ENCODE measurements around the gene AQP11.
"Not testable (repeated sequence)": the region's sequence is repeated elsewhere in the genome, so short reads cannot be mapped to it uniquely, and the experiment has no call there.

AQP11 gene, protein sequence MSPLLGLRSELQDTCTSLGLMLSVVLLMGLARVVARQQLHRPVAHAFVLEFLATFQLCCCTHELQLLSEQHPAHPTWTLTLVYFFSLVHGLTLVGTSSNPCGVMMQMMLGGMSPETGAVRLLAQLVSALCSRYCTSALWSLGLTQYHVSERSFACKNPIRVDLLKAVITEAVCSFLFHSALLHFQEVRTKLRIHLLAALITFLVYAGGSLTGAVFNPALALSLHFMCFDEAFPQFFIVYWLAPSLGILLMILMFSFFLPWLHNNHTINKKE

DNA sequence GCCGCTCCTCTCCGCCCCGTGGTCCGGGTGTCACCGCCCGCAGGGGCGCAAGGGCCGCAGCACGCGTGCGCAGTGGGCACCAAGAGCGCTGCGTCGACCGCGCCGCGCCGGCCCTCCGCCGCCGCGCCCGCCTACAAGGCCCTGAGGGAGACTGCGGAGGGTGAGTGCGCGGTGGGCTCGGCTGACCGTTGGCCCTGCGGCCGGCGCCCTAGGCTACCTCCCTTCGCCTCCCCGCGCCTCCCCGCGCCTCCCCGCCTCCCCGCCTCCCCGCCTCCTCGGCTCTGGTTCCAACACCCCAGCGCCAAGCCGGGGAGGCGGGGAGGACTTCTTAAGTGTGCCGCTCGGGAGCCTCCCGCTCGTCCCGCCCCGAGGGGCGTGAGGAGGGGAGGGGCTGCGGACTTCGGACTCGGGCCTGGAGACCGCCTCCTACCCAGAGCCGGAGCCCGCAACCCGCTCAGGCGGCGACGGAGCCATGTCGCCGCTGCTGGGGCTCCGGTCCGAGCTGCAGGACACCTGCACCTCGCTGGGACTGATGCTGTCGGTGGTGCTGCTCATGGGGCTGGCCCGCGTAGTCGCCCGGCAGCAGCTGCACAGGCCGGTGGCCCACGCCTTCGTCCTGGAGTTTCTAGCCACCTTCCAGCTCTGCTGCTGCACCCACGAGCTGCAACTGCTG is at the start of gene AQP11:
TSS of gene AQP11 (plus strand) at position 433 of the 673 bp plus-strand sequence. CDS start at position 473, 40 bp downstream.
- Histone ChIP-seq H3K9me3 (ENCODE audit: low read length) (peaks cover 2% of the 10 kb centered on the region), H3K4me1 (ENCODE audit: insufficient read depth, low read length) (no peaks in the 10 kb centered on the region), H3K4me3 (ENCODE audit: low read length) (peak within 1 kb of the TSS; percentile 49), H2AFZ (ENCODE audit: low read depth, low read length) (no peak within 1 kb of the TSS), H3K27me3 (ENCODE audit: insufficient read depth, low read length) (no peaks in the 10 kb centered on the region), H3K36me3 (ENCODE audit: insufficient read depth, low read length) (peaks cover 2% of the 10 kb centered on the region)

DNA sequence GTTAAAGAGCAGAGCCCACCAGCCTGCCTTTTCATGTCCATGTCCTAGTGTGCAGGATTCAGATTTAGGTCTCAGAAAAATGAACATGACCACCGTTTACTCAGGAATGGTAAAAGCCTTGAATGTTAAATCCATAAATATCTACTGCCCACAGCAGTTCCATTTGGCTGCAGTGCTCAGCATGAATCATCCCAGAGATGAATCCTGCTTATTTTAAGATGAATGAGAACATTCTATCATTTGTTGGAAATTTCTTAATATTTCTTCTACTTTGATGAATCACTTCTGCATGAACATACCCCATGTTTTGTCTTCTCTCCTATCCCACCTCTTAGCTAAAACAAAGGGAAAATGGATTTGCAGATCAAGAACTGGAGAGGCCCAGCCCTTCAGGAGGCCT is 47.5 kb upstream of the AQP11 start:
- H3K4me3 ChIP-seq (ENCODE audit: low read length): no peak overlapping the region
- no peaks in the 10 kb centered on the region for H3K27me3 ChIP-seq (ENCODE audit: insufficient read depth, low read length)
- H3K36me3 ChIP-seq (ENCODE audit: insufficient read depth, low read length): no peaks in the 10 kb centered on the region
- H3K9me3 ChIP-seq (ENCODE audit: low read length): no peaks in the 10 kb centered on the region
- no peaks in the 10 kb centered on the region for H3K4me1 ChIP-seq (ENCODE audit: insufficient read depth, low read length)
- H2AFZ ChIP-seq (ENCODE audit: low read depth, low read length): no peak overlapping the region

DNA sequence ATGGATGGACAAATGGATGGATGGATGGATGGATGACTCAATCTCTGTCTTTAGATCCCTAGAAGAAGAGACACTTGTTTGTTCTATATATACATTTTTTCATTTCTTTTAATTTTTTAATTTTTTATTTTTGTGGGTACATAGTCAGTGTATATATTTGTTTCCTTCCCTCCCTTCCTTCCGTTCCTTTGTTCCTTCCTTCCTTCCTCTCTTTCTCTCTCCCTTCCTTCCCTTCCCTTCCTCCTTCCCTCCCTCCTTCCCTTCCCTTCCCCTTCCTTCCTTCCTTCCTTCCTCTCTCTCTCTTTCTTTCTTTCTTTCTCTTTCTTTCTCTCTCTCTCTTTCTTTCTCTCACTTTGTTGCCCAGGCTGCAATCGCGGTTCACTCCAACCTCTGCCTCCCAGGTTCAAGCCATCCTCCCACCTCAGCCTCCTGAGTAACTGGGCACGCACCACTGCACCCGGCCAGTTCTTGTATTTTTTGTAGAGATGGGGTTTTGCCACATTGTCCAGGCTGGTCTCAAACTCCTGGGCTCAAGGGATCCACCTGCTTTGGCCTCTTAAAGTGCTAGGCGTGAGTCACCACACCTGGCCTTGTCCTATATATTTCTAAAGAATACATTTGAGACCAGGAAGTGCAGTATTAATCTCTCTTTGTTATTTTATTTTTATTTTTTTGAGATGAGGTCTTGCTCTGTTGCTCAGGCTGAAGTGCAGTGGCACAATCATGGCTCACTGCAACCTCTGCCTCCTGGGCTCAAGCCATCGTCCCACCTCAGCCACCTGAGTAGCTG is 42.5 kb upstream of the AQP11 start:
- no peaks in the 10 kb centered on the region for H3K36me3 ChIP-seq (ENCODE audit: insufficient read depth, low read length)
- no peak overlapping the region for H2AFZ ChIP-seq (ENCODE audit: low read depth, low read length)
- H3K4me3 ChIP-seq (ENCODE audit: low read length): no peak overlapping the region
- H3K9me3 ChIP-seq (ENCODE audit: low read length): no peaks in the 10 kb centered on the region
- H3K4me1 ChIP-seq (ENCODE audit: insufficient read depth, low read length): peaks cover 5% of the 10 kb centered on the region
- H3K27me3 ChIP-seq (ENCODE audit: insufficient read depth, low read length): no peaks in the 10 kb centered on the region

DNA sequence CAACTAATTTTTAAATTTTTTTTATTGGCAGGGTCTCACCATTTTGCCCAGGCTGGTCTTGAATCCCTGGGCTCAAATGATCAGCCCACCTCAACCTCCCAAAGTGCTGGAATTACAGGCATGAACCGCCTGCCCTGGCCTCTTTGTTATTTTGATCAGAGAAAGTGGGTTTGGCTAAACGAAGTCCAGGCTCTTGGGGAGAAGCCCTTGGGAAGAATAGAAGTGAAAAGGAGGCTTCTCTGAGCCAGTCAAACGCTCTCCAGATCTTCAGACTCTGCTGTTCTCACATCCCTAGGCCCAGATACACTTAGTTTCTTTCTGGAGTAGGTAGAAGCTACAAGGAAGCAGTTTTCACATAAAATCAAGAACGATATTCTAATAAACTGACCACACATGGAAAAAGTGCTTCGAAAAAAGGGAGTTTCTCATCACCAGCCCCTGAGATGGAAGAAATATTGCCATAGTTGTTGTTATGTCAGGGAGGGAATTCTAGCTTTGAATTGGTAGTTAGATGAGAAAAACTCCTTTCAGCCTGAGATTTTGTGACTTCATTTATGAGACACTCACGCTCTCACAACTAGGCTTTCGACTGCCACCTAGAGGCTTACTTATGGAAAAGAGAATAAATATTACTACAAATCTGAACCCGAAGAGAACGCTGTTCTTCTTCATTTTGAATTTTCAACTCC is 41.7 kb upstream of the AQP11 start:
- Histone ChIP-seq H3K27me3 (ENCODE audit: insufficient read depth, low read length) (no peaks in the 10 kb centered on the region), H3K4me3 (ENCODE audit: low read length) (no peak overlapping the region), H2AFZ (ENCODE audit: low read depth, low read length) (peak overlapping the region; percentile 57), H3K36me3 (ENCODE audit: insufficient read depth, low read length) (no peaks in the 10 kb centered on the region), H3K4me1 (ENCODE audit: insufficient read depth, low read length) (peaks cover 5% of the 10 kb centered on the region), H3K9me3 (ENCODE audit: low read length) (no peaks in the 10 kb centered on the region)

DNA sequence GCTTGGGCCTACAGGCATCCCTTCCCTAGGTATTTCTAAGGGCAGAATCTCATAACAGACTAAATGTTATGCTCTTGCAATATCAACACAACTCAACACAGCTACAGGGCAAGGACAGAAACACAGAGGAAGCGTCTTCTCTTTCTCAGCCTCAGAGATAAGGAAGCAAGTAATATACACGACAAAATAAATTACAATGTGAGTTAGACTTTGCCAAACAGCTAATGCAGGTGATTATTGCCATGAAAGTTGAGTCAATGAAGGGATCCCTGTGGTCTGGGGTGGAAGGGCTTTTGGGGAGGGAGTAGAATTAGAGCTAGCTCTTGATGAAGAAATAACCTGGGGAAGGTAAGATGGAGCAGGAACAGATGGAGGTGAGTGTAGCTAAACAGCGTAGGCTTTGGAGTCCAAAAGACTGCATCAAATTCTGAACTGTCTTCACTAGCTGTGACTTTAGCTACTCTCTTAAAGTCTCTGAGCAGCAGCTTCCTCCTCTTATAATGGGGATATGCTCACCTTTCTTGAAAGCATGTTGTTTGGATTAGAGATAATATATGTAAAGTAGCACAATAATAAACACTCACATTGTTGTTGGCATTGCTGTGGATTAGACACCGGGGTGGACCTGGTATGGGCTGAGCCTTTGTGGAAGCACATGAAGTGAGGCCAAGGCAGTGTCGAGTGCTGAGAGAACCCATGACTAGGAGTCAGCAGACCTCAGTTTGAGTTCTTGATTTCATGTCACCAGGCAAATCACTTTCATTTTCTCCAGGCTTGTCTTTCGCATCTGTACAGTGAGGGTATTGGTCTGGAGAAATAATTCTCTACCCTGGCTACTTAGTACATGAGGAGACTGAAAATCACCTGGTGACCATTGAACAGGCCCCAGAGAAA is 41.0 kb upstream of the AQP11 start:
- H3K4me3 ChIP-seq (ENCODE audit: low read length): no peak overlapping the region
- no peaks in the 10 kb centered on the region for H3K9me3 ChIP-seq (ENCODE audit: low read length)
- H3K36me3 ChIP-seq (ENCODE audit: insufficient read depth, low read length): no peaks in the 10 kb centered on the region
- H2AFZ ChIP-seq (ENCODE audit: low read depth, low read length): peak overlapping the region; percentile 57
- H3K4me1 ChIP-seq (ENCODE audit: insufficient read depth, low read length): peaks cover 5% of the 10 kb centered on the region
- no peaks in the 10 kb centered on the region for H3K27me3 ChIP-seq (ENCODE audit: insufficient read depth, low read length)

DNA sequence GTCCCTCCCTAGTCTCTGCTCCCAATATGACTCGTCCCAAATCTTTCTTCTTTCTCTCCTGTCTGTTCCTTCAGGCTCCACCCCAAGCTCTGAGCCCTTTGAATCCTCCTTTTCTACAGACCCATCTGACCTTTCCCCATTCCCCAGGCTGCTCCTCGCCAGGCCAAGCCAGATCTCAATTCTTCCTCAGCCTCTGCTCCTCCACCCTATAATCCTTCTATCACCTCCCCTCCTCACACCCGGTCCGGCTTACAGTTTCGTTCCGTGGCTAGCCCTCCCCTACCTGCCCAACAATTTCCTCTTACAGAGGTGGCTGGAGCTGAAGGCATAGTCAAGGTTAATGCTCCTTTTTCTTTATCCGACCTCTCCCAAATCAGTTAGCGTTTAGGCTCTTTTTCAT is 38.3 kb upstream of the AQP11 start:
- H3K9me3 ChIP-seq (ENCODE audit: low read length); H3K27me3 ChIP-seq (ENCODE audit: insufficient read depth, low read length); H2AFZ ChIP-seq (ENCODE audit: low read depth, low read length); H3K36me3 ChIP-seq (ENCODE audit: insufficient read depth, low read length); H3K4me3 ChIP-seq (ENCODE audit: low read length); H3K4me1 ChIP-seq (ENCODE audit: insufficient read depth, low read length): not testable (repeated sequence)

DNA sequence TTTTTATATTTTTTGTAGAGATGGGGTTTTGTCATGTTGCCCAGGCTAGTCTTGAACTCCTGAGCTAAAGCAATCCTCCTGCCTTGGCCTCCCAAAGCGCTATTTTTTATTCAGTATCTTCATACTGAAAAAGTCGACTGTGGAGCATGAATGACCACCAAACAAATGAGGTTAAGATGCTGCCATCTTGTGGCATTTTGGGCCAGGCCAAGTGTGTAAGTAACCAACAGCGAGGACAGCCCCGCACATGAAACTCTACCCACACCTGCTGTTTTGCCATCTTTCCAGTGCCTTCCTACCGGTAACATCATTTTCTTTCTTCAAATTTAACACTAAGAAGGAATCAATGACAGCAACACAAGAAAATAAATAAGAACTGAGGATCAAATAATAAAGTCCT is 32.2 kb upstream of the AQP11 start:
- no peaks in the 10 kb centered on the region for H3K4me1 ChIP-seq (ENCODE audit: insufficient read depth, low read length)
- no peaks in the 10 kb centered on the region for H3K36me3 ChIP-seq (ENCODE audit: insufficient read depth, low read length)
- no peak overlapping the region for H2AFZ ChIP-seq (ENCODE audit: low read depth, low read length)
- H3K27me3 ChIP-seq (ENCODE audit: insufficient read depth, low read length): no peaks in the 10 kb centered on the region
- no peak overlapping the region for H3K4me3 ChIP-seq (ENCODE audit: low read length)
- peaks cover 2% of the 10 kb centered on the region for H3K9me3 ChIP-seq (ENCODE audit: low read length)

DNA sequence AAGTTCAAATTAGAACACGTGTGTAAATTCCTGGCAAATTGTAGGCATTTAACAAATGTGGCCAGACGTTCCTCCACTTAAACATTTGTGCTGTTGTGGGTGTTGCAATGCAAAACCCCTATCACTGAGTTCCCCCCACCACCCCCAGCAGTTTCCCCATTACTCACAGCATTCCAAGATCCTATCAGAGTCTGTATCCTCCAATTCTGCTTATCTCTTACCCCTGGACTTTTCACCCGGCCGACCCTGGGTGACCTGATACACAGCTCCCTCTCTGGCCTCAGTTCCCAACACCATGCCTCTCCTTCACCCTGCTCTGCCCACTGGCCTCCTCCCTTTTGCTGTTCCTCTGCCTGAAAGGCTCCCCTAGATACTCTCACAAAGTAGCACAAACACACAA is 31.4 kb upstream of the AQP11 start:
- Histone ChIP-seq H3K4me1 (ENCODE audit: insufficient read depth, low read length) (no peaks in the 10 kb centered on the region), H3K4me3 (ENCODE audit: low read length) (no peak overlapping the region), H3K36me3 (ENCODE audit: insufficient read depth, low read length) (no peaks in the 10 kb centered on the region), H3K9me3 (ENCODE audit: low read length) (peaks cover 2% of the 10 kb centered on the region), H3K27me3 (ENCODE audit: insufficient read depth, low read length) (no peaks in the 10 kb centered on the region), H2AFZ (ENCODE audit: low read depth, low read length) (no peak overlapping the region)

DNA sequence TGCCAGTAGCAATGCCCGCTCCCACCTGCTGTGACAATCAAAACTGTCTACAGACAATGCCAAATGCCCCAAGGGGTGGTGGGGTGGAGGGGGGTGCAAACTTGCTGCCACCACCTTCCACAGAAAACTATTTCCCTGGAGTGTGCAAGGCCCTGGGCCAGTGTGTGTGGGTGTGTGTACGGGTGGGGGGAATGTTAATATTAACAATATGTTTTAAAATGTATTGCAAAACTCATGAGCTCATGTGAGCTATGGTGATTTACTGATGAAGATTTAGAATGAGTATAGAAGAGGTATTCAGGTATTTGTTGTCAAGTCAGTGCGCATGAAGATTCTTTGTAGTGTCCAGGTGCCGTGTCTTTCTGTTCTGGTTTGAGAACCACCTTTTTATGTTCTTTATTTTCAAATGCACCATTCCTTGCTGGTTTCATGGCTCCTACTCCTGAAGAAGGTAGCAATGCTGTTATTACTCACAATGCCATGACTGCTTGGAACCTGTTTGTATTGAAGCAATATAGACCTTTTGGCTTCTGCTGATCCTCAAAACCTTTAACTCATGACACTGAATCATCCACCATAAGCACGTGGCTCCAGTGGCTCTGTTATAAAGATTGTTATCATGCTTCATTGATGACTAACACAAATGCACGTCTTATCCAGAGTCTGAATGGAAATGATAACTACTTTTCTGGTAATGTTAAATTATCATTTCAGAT is 29.9 kb upstream of the AQP11 start:
- Histone ChIP-seq H3K9me3 (ENCODE audit: low read length) (peaks cover 2% of the 10 kb centered on the region), H2AFZ (ENCODE audit: low read depth, low read length) (no peak overlapping the region), H3K4me1 (ENCODE audit: insufficient read depth, low read length) (no peaks in the 10 kb centered on the region), H3K27me3 (ENCODE audit: insufficient read depth, low read length) (no peaks in the 10 kb centered on the region), H3K36me3 (ENCODE audit: insufficient read depth, low read length) (no peaks in the 10 kb centered on the region), H3K4me3 (ENCODE audit: low read length) (no peak overlapping the region)

DNA sequence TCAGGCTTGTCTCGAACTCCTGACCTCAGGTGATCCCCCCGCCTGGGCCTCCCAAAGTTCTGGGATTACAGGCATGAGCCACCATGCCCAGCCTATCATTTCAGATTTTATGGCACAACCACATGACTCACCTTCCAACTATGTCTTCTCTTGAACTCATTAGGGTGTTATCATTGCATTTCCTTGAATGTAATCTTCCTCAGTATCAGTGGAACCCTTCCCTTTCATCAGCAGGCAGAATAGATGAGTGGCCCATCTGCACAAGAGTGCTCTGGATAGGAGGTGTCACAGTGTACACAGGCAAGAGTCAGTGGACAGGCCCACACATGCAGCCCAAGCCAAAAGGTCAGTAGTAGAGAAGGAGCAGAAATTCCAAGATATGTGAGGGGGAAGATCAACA is 29.1 kb upstream of the AQP11 start:
- no peaks in the 10 kb centered on the region for H3K27me3 ChIP-seq (ENCODE audit: insufficient read depth, low read length)
- H3K9me3 ChIP-seq (ENCODE audit: low read length): no peaks in the 10 kb centered on the region
- H3K4me1 ChIP-seq (ENCODE audit: insufficient read depth, low read length): no peaks in the 10 kb centered on the region
- no peak overlapping the region for H2AFZ ChIP-seq (ENCODE audit: low read depth, low read length)
- no peak overlapping the region for H3K4me3 ChIP-seq (ENCODE audit: low read length)
- no peaks in the 10 kb centered on the region for H3K36me3 ChIP-seq (ENCODE audit: insufficient read depth, low read length)

DNA sequence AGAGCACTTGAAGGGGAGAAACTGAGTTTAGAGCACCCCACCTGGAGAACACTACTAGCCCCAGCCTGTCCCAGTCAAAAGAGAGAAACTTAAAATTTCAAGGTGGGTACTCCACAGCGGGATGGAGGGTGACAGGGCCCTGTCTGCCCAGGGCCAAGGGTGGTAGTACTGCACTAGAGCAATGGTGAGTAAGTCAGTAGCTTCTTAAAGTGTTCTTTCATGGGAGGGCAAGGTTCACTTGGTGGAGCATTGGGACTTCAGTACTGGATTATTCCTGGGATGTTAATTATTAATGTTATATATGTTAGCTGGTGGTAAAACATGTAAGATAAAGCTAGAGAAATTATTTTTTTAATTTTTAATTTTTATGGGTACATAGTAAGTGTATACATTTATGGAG is 28.5 kb upstream of the AQP11 start:
- no peaks in the 10 kb centered on the region for H3K36me3 ChIP-seq (ENCODE audit: insufficient read depth, low read length)
- H2AFZ ChIP-seq (ENCODE audit: low read depth, low read length): no peak overlapping the region
- H3K4me3 ChIP-seq (ENCODE audit: low read length): no peak overlapping the region
- H3K4me1 ChIP-seq (ENCODE audit: insufficient read depth, low read length): no peaks in the 10 kb centered on the region
- no peaks in the 10 kb centered on the region for H3K27me3 ChIP-seq (ENCODE audit: insufficient read depth, low read length)
- H3K9me3 ChIP-seq (ENCODE audit: low read length): no peaks in the 10 kb centered on the region

DNA sequence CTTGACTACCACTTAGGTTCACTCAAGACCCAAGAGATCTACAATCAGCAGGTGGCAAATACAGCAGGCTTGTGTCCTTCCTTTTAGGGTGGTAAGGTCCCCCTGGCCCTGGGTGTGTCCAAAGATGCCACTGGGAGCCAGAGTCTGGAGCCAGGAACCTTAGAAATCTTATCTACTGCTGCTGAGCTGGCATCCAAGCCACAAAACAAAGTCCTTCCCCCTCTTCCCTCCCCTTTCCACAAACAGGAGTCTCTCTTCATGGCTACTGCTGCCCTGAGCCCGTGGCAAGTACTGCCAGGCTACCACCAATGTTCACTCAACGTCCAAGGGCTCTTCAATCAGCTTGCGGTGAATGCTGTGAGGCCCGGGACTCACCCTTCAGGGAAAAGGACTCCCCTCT is 21.4 kb upstream of the AQP11 start:
- no peaks in the 10 kb centered on the region for H3K27me3 ChIP-seq (ENCODE audit: insufficient read depth, low read length)
- no peak overlapping the region for H3K4me3 ChIP-seq (ENCODE audit: low read length)
- H3K36me3 ChIP-seq (ENCODE audit: insufficient read depth, low read length): no peaks in the 10 kb centered on the region
- no peaks in the 10 kb centered on the region for H3K9me3 ChIP-seq (ENCODE audit: low read length)
- H2AFZ ChIP-seq (ENCODE audit: low read depth, low read length): no peak overlapping the region
- H3K4me1 ChIP-seq (ENCODE audit: insufficient read depth, low read length): no peaks in the 10 kb centered on the region

Measured in neuron (in vitro differentiated cells).